ENCODE data around the gene MOG.

The MOG gene

DNA sequence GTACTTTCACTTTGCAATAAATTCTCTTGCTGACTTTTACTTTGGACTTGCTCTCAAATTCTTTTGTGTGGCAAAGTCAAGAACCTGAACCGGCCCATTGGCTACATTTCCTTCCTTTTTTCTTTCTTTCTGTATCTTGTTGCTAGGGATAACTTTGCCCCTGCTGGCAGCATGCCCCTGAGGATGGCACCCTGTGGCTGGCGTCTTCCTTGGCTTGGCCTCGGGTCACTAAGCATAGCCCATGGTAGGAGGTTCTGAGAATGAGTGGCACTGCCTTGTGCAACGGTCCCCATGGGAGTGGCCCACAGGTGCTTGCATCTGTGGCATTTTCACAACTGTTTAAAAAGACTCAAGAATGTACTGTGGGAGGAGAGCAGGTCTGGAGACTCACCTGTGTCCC is 52.3 kb downstream of the MOG start:
- H3K9me3 Mint-ChIP-seq = no peaks in the 10 kb centered on the region
- no peaks in the 10 kb centered on the region for H3K36me3 Mint-ChIP-seq (ENCODE audit: low read depth)
- peaks cover 44% of the 10 kb centered on the region for H3K4me1 Mint-ChIP-seq (ENCODE audit: low read depth)
- peak overlapping the region; percentile 72 for H3K4me3 Mint-ChIP-seq
- peak overlapping the region; percentile 81 for H3K27ac Mint-ChIP-seq
- DNase-seq (ENCODE audit: low spot score) = no peak
- H3K27me3 Mint-ChIP-seq (ENCODE audit: low read depth) = peaks cover 4% of the 10 kb centered on the region

DNA sequence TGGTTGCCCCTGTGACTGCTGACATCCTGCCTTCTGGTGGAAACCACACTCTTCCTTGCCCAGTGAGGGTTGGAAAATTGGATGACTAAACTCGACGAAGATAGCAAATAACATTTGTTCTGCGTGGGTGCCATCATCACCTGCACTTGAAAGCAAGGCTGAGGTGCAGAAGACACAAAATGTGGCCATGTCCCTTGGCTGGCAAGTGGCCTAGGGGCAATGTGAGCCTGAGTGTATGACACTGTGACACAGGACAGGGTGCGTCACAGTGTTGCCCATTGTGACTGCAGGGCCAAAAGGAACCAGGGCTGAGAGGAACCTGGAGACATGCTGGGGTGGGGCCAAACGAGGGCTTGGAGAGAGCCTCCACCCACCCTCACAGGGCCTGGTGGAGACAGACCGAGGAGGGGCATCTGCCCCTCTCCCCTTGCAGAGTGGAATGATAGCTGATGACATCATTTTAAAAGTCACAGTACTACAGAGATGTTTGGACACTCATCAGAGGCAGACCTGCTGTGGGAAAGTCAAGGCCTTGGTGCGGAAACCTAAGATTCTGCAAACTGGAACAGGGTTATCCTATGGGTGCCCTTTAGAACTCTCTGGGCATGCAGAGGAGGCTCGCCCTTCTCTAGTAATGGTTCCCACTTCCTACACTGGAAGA is 53.5 kb downstream of the MOG start:
- peak overlapping the region; percentile 56 for H3K4me3 Mint-ChIP-seq
- peaks cover 41% of the 10 kb centered on the region for H3K4me1 Mint-ChIP-seq (ENCODE audit: low read depth)

DNA sequence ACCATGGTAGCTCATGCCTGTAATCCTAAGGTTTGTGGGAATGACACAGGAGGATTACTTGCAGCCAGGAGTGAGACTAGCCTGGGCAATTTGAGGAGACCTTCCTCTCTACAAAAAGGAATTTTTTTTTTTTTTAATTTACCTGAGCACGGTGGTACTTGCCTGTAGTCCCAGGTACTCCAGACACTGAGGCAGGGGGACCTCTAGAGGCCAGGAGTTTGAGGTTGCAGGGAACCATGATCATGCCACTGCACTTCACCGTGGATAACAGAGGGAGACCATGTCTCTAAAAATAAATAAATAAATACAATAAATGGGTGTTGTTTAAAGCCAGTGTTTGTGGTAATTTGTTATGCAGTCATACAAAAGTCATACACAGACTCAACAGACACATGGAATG is 64.0 kb downstream of the MOG start:
- Mint-ChIP-seq H3K4me1 (ENCODE audit: low read depth) (peaks cover 18% of the 10 kb centered on the region), H3K4me3 (no peak overlapping the region), H3K27me3 (ENCODE audit: low read depth) (no peaks in the 10 kb centered on the region), H3K9me3 (no peaks in the 10 kb centered on the region), H3K27ac (no peak overlapping the region), H3K36me3 (ENCODE audit: low read depth) (peaks cover 23% of the 10 kb centered on the region)
- DNase-seq (ENCODE audit: low spot score) = no peak

More for the DNA sequence above, 53.5 kb downstream of the MOG start:
- Mint-ChIP-seq H3K27me3 (ENCODE audit: low read depth) (no peaks in the 10 kb centered on the region), H3K9me3 (no peaks in the 10 kb centered on the region), H3K27ac (peak overlapping the region; percentile 29), H3K36me3 (ENCODE audit: low read depth) (no peaks in the 10 kb centered on the region)
- no peak for DNase-seq (ENCODE audit: low spot score)

Measured in T-helper 2 cell treated with Interferon-gamma antibody and Interleukin-4, amounts not matched to agents 5 μg/mL and 100 μg/mL, for 36 hours (primary cell).